PC-3 (cell line): Measurements from ENCODE around the gene PLXNA4.

Experiments used
- EZH2 ChIP-seq: fragments of 300-600 bp; sonication (generic); IDR thresholded peaks from one replicate; pipeline ENCODE4 v1.6.1; 2017; ENCODE audit warnings: antibody characterized with exemption, mild to moderate bottlenecking, low read length; ENCODE audit not compliant: unreplicated experiment
- EZH2phosphoT487 ChIP-seq: fragments of 300-600 bp; sonication (generic); IDR thresholded peaks from 2 replicates; pipeline ENCODE4 v1.6.1; 2018; ENCODE audit warnings: mild to moderate bottlenecking, antibody characterized with exemption, low read length, borderline replicate concordance
- TF ChIP-seq, protein P1 (sequence below): fragments of 300-600 bp; sonication (generic); conservative IDR thresholded peaks from 2 replicates; pipeline ENCODE4 v1.5.1; 2017; ENCODE audit warnings: antibody characterized with exemption, low read depth, mild to moderate bottlenecking, low read length

DNA sequence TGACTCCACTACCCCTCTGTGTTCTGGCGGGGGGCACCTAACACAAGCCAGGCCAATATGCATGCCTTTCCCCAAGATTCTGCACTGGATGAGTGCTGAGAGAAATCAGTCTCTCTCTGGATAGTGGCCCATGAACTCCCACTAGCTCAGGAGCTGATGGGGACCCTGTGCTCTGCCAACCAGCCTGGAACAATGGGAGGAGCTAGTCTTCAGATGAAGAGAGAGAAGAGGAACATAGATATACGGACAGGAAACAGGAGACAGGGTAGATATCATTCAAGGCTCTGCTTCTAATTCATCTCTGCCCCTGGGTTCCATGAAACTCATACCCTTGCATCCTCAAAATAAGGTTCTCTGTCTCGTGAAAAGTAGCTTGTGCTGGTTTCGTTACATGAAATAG, 27.9 kb upstream of the PLXNA4 start:
- TF ChIP-seq, protein P1, sequence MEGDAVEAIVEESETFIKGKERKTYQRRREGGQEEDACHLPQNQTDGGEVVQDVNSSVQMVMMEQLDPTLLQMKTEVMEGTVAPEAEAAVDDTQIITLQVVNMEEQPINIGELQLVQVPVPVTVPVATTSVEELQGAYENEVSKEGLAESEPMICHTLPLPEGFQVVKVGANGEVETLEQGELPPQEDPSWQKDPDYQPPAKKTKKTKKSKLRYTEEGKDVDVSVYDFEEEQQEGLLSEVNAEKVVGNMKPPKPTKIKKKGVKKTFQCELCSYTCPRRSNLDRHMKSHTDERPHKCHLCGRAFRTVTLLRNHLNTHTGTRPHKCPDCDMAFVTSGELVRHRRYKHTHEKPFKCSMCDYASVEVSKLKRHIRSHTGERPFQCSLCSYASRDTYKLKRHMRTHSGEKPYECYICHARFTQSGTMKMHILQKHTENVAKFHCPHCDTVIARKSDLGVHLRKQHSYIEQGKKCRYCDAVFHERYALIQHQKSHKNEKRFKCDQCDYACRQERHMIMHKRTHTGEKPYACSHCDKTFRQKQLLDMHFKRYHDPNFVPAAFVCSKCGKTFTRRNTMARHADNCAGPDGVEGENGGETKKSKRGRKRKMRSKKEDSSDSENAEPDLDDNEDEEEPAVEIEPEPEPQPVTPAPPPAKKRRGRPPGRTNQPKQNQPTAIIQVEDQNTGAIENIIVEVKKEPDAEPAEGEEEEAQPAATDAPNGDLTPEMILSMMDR, result no peak
- no peak for TF ChIP-seq EZH2phosphoT487
- TF ChIP-seq EZH2, result no peak
